GM12878 (cell line): ENCODE results near the gene PAK6.

Source experiments
- CBFB ChIP-seq: IDR thresholded peaks from 2 replicates; pipeline ENCODE4 v1.6.1; 2016; ENCODE audit warnings: antibody characterized with exemption, low read depth
- KAT2A ChIP-seq: conservative IDR thresholded peaks from 2 replicates; pipeline ENCODE4 v1.6.1; 2011; ENCODE audit warnings: low read depth, low read length; ENCODE audit not compliant: control insufficient read depth
- POLR2AphosphoS2 ChIP-seq: IDR thresholded peaks from 2 replicates; pipeline ENCODE4 v1.6.1; 2011; ENCODE audit warnings: low read depth, mild to moderate bottlenecking, low read length, improper control_type of control experiment, moderate library complexity
- SP1 ChIP-seq: IDR thresholded peaks from one replicate; pipeline ENCODE4 v1.6.1; 2011; ENCODE audit warnings: low read depth, low read length

DNA sequence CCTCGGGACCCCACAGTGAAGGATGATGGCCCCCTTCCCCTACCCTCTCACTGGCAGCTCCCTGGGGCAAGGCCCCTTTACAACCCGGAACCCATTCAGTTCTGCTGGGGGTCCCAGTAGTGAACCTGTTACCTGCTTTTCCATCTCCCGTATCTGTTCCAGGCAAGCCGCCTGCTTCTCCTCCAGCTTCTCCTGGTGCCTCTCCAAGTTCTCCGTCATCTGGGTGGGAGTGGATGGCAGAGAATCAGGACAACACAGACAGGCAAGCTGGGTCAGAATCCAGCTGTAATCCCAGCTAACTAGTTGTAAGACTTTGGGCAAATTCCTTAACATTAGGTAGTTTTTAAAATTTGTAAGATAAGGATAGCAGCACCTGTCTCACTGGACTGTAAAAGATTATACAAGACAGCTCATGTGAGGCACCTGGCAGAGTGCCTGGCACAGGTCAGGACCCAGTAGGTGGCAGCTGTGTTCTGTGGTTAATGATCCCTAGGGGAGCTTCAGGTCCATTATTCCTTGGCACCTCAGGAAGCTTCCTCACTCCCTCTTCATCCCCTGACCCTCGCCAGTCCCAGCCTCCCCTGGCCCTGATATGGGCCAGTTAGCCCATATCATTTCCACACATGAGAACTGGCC is 50.4 kb downstream of the PAK6 start:
- TF ChIP-seq CBFB = no peak
- TF ChIP-seq POLR2AphosphoS2 = no peak
- no peak for TF ChIP-seq KAT2A
- no peak for TF ChIP-seq SP1
